ENCODE results near the gene EYA2. TPM values are rescaled to one million over a fixed set of nuclear protein-coding genes. Genes with fewer than 3 reads are reported as not detected.

The EYA2 gene
- total RNA-seq, 1 experiment from 2014 or later, result not detected

DNA sequence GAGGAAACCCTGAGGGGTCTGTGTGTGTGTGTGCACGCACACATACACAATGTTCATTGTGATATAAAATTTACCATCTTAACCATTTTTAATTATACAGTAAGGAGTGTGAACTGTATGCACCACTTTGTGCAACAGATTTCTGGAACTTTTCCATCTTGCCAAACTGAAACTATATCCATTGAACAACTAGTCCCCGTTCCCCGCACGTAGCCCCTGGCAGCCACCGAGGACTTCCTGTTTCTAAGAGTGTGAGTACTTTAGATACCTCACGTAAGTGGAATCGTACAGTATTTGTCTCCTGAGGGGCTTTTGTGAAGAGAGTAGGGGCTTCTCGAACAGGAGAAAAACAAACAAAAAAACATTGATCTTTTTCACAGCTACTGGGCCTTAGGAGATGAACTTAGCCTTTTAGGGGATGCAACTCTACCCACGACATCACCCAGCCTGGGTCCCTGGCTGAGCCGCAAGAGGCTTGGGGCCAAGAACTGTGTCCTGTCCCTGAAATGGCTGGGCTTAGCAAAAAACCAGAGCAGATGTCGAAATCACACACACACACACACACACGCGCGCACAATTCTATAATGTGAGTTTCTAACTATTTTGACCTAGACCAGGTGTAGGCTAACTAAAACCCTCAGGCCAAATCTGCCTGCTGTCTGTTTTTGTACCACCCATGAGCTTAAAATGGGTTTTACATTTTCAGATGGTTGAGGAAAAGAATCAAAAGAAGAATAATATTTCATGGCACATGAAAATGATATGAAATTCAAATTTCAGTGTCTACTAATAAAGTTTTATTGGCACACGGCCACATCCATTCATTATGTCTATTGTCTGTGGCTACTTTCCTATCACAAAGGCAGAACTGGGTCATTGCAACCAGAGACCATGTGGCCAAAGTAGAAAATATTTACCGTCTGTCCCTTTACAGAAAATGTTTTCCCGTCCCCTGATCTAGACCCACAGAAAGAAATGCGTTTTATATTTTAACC, 144.2 kb downstream of the EYA2 start:
- TF ChIP-seq EZH2 (IDR thresholded peaks at IDR 0.05; ENCODE audit: borderline replicate concordance, low read depth, low read length, poor library complexity, severe bottlenecking), result no peak
- TF ChIP-seq, protein P1, sequence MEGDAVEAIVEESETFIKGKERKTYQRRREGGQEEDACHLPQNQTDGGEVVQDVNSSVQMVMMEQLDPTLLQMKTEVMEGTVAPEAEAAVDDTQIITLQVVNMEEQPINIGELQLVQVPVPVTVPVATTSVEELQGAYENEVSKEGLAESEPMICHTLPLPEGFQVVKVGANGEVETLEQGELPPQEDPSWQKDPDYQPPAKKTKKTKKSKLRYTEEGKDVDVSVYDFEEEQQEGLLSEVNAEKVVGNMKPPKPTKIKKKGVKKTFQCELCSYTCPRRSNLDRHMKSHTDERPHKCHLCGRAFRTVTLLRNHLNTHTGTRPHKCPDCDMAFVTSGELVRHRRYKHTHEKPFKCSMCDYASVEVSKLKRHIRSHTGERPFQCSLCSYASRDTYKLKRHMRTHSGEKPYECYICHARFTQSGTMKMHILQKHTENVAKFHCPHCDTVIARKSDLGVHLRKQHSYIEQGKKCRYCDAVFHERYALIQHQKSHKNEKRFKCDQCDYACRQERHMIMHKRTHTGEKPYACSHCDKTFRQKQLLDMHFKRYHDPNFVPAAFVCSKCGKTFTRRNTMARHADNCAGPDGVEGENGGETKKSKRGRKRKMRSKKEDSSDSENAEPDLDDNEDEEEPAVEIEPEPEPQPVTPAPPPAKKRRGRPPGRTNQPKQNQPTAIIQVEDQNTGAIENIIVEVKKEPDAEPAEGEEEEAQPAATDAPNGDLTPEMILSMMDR (conservative IDR thresholded peaks at IDR 0.05; ENCODE audit: low read depth, low read length), result no peak
- Histone ChIP-seq H3K36me3 (ENCODE audit: insufficient read depth, low read length, poor library complexity, severe bottlenecking) (no peaks in the 10 kb centered on the region), H3K9me3 (ENCODE audit: low read depth, low read length, poor library complexity, severe bottlenecking) (no peaks in the 10 kb centered on the region), H3K4me1 (ENCODE audit: insufficient read depth, low read length, poor library complexity, severe bottlenecking) (no peaks in the 10 kb centered on the region), H3K27me3 (replicated peaks; ENCODE audit: insufficient read depth, low read depth, low read length, poor library complexity) (no peaks in the 10 kb centered on the region), H3K4me3 (ENCODE audit: low read depth, low read length, poor library complexity, severe bottlenecking) (no peak overlapping the region), H3K27ac (ENCODE audit: low read depth, low read length, poor library complexity, severe bottlenecking) (no peak overlapping the region)
- CTCF ChIA-PET, result no interaction called here
- intact Hi-C loops (cut with micrococcal nuclease; ENCODE audit: unreplicated experiment), result no loop called here
- DNase-seq (ENCODE audit: low spot score), result no peak
- POLR2A ChIA-PET (ENCODE audit: low non-redundant PET), result no interaction called here
- no TSS peak for BruUV-seq (replicated peaks)

DNA sequence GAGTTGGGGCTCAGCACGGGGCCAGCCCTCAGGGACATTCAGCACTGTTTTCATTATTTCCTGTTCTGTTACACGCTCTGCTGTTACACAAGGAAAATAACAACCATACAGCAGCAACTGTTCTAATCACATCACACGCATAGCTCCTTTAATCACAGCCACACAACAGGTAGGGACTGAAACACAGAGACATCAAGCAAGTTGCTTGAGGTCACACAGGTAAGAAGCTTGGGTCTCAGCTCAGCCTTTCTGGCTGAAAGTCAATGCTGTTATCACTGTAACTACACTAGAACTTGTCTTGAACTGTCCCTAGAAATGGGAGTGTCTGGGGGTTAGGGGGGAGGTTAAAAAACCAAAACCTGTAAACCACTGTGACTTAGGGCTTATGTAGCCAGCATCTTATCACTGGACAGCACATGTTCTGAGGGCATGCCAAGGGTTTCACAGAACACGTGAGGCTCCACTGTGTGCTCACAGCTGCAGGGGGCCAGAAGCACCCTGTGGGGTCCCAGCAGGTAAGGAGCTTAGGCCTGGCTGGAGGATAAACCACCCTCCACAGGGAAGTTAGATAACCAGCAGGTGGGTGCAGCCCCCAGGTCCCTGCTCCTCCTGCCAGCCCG, 146.0 kb downstream of the EYA2 start:
- Histone ChIP-seq H3K9me3 (ENCODE audit: low read depth, low read length, poor library complexity, severe bottlenecking) (no peaks in the 10 kb centered on the region), H3K27me3 (replicated peaks; ENCODE audit: insufficient read depth, low read depth, low read length, poor library complexity) (no peaks in the 10 kb centered on the region), H3K4me1 (ENCODE audit: insufficient read depth, low read length, poor library complexity, severe bottlenecking) (no peaks in the 10 kb centered on the region), H3K4me3 (ENCODE audit: low read depth, low read length, poor library complexity, severe bottlenecking) (no peak overlapping the region), H3K27ac (ENCODE audit: low read depth, low read length, poor library complexity, severe bottlenecking) (no peak overlapping the region), H3K36me3 (ENCODE audit: insufficient read depth, low read length, poor library complexity, severe bottlenecking) (no peaks in the 10 kb centered on the region)
- TF ChIP-seq EZH2 (IDR thresholded peaks at IDR 0.05; ENCODE audit: borderline replicate concordance, low read depth, low read length, poor library complexity, severe bottlenecking), result no peak
- TF ChIP-seq, protein P1 (conservative IDR thresholded peaks at IDR 0.05; ENCODE audit: low read depth, low read length), result no peak
- no TSS peak for BruUV-seq (replicated peaks)
- POLR2A ChIA-PET (ENCODE audit: low non-redundant PET), result no interaction called here
- no peak for DNase-seq (ENCODE audit: low spot score)
- intact Hi-C loops (cut with micrococcal nuclease; ENCODE audit: unreplicated experiment), result no loop called here
- CTCF ChIA-PET, result no interaction called here

DNA sequence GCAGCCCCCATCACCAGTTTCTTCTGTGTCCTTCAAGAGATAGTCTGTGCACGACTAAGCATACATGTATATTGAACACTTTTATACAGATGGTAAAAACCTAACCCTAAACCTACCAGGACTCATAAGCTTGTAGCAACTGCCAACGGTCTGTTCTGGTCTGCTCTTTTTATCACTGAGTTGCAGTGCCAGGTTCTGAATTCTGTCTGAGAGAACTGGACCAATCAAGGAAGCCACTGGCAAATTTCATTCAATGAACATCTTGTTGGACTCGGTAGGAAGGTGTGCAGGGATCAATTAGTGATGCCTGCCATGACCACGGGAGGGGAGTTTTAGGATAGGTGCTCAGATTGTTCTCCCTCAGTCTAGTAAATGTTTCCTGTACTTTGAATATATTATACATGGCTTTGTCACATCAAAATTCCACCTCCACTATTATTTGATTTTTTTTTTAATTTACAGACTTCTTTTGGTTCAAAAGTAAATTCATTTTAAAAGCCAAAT, 146.8 kb downstream of the EYA2 start:
- ChIA-PET CTCF (no interaction called here), POLR2A (ENCODE audit: low non-redundant PET) (no interaction called here)
- Histone ChIP-seq H3K36me3 (ENCODE audit: insufficient read depth, low read length, poor library complexity, severe bottlenecking) (no peaks in the 10 kb centered on the region), H3K9me3 (ENCODE audit: low read depth, low read length, poor library complexity, severe bottlenecking) (no peaks in the 10 kb centered on the region), H3K27me3 (replicated peaks; ENCODE audit: insufficient read depth, low read depth, low read length, poor library complexity) (no peaks in the 10 kb centered on the region), H3K4me1 (ENCODE audit: insufficient read depth, low read length, poor library complexity, severe bottlenecking) (no peaks in the 10 kb centered on the region), H3K4me3 (ENCODE audit: low read depth, low read length, poor library complexity, severe bottlenecking) (no peak overlapping the region), H3K27ac (ENCODE audit: low read depth, low read length, poor library complexity, severe bottlenecking) (no peak overlapping the region)
- intact Hi-C loops (cut with micrococcal nuclease; ENCODE audit: unreplicated experiment), result no loop called here
- BruUV-seq (replicated peaks), result no TSS peak
- no peak for DNase-seq (ENCODE audit: low spot score)
- TF ChIP-seq, protein P1 (conservative IDR thresholded peaks at IDR 0.05; ENCODE audit: low read depth, low read length), result no peak
- no peak for TF ChIP-seq EZH2 (IDR thresholded peaks at IDR 0.05; ENCODE audit: borderline replicate concordance, low read depth, low read length, poor library complexity, severe bottlenecking)

Data from A673 (cell line).